ENCODE results near the gene RGP1. TPM values are rescaled to one million over a fixed set of nuclear protein-coding genes. Genes with fewer than 3 reads are reported as not detected.

RGP1 gene
- total RNA-seq, 4 donors from 2014 or later, result 16.5 to 44.4 (median 38.3) TPM

DNA sequence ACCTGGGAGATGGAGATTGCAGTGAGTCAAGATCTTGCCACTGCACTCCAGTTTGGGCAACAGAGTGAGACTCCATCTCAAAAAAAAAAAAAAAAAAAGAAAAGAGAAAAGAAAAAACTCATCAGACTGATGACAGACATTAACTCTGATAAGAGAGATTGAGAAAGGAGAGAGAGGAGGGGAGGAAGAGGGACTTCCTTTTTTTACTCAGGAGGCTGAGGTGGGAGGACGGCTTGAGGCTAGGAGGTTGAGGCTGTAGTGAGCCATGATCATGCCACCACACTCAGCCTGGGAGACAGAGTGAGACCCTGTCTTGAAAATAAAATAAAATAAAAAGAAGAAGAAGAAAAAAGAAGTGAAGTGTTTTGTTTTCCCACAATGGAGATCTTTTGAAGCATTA, 14.7 kb downstream of the RGP1 start:
- Histone ChIP-seq H3K27ac (no peak overlapping the region), H3K9me3 (no peaks in the 10 kb centered on the region), H3K4me3 (no peak overlapping the region), H3K36me3 (no peaks in the 10 kb centered on the region), H3K27me3 (no peaks in the 10 kb centered on the region), H3K4me1 (peaks cover 0 to 2% (median 0%) of the 10 kb centered on the region in 4 donors)
- TF ChIP-seq, protein P1, sequence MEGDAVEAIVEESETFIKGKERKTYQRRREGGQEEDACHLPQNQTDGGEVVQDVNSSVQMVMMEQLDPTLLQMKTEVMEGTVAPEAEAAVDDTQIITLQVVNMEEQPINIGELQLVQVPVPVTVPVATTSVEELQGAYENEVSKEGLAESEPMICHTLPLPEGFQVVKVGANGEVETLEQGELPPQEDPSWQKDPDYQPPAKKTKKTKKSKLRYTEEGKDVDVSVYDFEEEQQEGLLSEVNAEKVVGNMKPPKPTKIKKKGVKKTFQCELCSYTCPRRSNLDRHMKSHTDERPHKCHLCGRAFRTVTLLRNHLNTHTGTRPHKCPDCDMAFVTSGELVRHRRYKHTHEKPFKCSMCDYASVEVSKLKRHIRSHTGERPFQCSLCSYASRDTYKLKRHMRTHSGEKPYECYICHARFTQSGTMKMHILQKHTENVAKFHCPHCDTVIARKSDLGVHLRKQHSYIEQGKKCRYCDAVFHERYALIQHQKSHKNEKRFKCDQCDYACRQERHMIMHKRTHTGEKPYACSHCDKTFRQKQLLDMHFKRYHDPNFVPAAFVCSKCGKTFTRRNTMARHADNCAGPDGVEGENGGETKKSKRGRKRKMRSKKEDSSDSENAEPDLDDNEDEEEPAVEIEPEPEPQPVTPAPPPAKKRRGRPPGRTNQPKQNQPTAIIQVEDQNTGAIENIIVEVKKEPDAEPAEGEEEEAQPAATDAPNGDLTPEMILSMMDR (IDR thresholded peaks at IDR 0.05), result no peak
- TF ChIP-seq POLR2A (IDR thresholded peaks at IDR 0.05), result no peak
- no peak for DNase-seq

DNA sequence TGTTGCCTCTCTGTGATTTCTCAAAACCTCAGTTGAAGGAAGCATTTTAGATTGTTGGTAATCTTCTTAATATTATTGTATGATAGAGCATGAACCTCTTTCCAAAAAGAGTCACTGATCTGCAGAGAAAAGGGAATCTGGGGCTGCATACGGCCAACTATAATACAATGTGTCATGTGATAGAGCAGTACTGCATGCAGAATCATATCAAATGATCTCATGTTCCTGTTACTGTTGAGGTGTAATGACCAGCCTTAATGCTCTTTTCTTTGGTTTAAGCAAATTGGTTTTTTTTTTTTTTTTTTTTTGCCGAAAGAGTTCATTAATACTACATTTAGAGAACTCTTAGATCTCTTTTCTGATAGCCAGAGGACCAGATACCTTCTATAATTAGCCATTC, 17.9 kb downstream of the RGP1 start:
- Histone ChIP-seq H3K27ac (no peak overlapping the region), H3K4me1 (peaks cover 0 to 22% (median 5%) of the 10 kb centered on the region in 4 donors), H3K27me3 (no peaks in the 10 kb centered on the region), H3K4me3 (no peak overlapping the region), H3K9me3 (no peaks in the 10 kb centered on the region), H3K36me3 (no peaks in the 10 kb centered on the region)
- no peak for TF ChIP-seq POLR2A (IDR thresholded peaks at IDR 0.05)
- TF ChIP-seq, protein P1 (IDR thresholded peaks at IDR 0.05), result no peak
- DNase-seq, result no peak

DNA sequence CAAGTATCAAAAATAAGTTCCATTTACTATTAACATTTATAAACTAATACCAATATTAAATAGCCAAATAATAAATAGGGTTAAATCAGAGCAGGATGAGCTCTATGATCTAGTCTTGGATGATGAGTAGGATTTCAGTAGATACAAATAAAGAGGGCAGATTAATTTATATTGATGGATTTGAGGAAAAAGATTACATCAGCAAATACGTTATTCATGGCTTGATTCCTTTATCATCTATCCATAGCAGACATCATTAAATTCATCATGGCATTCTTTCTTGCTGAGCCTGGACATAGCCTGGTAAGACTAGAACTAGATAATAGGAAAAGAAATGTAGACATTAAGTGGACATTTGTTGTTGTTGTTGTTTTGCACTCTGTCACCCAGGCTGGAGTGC, 18.4 kb downstream of the RGP1 start:
- DNase-seq, result no peak
- no peaks in the 10 kb centered on the region for H3K27me3 ChIP-seq
- H3K4me3 ChIP-seq, result no peak overlapping the region
- H3K36me3 ChIP-seq, result no peaks in the 10 kb centered on the region
- peaks cover 0 to 26% (median 5%) of the 10 kb centered on the region in 4 donors for H3K4me1 ChIP-seq
- TF ChIP-seq, protein P1 (IDR thresholded peaks at IDR 0.05), result no peak
- no peak for TF ChIP-seq POLR2A (IDR thresholded peaks at IDR 0.05)
- H3K27ac ChIP-seq, result no peak overlapping the region
- H3K9me3 ChIP-seq, result no peaks in the 10 kb centered on the region

DNA sequence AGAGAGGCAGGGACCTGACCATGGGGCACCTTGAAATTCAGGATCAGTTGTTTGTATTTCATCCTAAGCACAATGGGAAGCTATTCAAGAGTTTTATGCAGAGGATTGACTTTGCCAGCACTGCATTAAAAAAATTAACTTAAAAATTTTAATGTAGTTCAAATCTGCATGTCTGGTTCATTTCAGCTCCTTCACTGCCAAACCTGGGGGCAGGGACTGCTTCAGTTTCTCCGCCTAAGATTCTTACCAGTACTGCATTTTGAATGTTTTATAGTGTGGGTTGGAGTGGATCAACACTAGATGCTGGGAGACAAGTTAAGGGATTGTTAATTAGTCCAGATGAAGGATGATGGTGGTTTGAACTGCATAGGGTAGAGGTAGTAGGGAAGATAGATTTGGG, 20.7 kb downstream of the RGP1 start:
- H3K27ac ChIP-seq, result no peak overlapping the region
- no peaks in the 10 kb centered on the region for H3K27me3 ChIP-seq
- no peak overlapping the region for H3K4me3 ChIP-seq
- peaks cover 0 to 33% (median 5%) of the 10 kb centered on the region in 4 donors for H3K4me1 ChIP-seq
- H3K36me3 ChIP-seq, result no peaks in the 10 kb centered on the region
- H3K9me3 ChIP-seq, result no peaks in the 10 kb centered on the region
- no peak for TF ChIP-seq POLR2A (IDR thresholded peaks at IDR 0.05)
- TF ChIP-seq, protein P1 (IDR thresholded peaks at IDR 0.05), result no peak
- DNase-seq, result no peak

DNA sequence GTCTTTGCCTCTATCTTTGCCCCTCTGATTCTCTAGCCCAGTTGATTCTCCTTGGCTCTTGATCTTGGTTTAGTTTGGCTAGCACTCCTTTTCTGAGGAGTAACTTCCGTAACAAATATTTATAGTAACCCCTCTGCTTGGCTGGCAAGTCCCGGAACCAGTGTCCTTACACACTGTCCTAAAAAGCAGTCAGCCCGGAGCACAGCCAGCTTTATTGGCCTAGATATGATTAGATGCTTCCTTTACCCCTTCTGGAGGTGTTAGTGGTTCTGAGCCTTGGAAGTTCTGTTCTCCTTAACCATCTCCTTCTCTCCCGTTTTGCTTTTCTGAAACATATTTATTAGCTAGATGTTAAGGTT, 22.0 kb downstream of the RGP1 start:
- Histone ChIP-seq H3K4me1 (peaks cover 0 to 33% (median 5%) of the 10 kb centered on the region in 4 donors), H3K27me3 (no peaks in the 10 kb centered on the region), H3K9me3 (no peaks in the 10 kb centered on the region), H3K4me3 (no peak overlapping the region), H3K27ac (peak overlapping the region in 3 of 4 donors; percentile 38 to 82 (median 70)), H3K36me3 (no peaks in the 10 kb centered on the region)
- TF ChIP-seq, protein P1 (IDR thresholded peaks at IDR 0.05), result no peak
- no peak for TF ChIP-seq POLR2A (IDR thresholded peaks at IDR 0.05)
- no peak for DNase-seq

DNA sequence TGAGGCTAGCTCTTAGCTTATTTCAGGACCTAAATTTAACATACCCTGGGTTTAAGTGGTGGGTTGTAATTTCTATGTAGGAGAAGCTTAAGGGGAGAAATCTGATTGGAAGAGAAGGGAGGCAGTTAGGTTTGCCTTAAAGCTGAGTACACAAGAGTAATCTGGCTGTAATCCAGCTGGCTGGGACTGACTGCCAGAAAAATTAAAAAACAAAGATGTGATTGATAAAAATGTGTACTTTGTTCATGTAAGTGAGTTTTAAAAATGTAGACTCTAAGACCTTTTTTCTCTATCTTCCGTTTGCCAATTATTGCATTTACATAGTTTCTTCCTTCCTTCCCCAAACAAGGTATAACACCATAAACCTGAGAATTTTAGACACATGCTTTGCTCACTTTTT, 22.4 kb downstream of the RGP1 start:
- Histone ChIP-seq H3K9me3 (no peaks in the 10 kb centered on the region), H3K27ac (peak overlapping the region in 3 of 4 donors; percentile 38 to 82 (median 70)), H3K27me3 (no peaks in the 10 kb centered on the region), H3K4me3 (no peak overlapping the region), H3K4me1 (peaks cover 0 to 33% (median 5%) of the 10 kb centered on the region in 4 donors), H3K36me3 (no peaks in the 10 kb centered on the region)
- DNase-seq, result no peak
- TF ChIP-seq, protein P1 (IDR thresholded peaks at IDR 0.05), result no peak
- no peak for TF ChIP-seq POLR2A (IDR thresholded peaks at IDR 0.05)
